Measurements from ENCODE around the gene OR2A5. TPM values are rescaled to one million over a fixed set of nuclear protein-coding genes. Genes with fewer than 3 reads are reported as not detected.

The OR2A5 gene
- total RNA-seq: not detected in 2 replicates

GRCh38 chr7:144048648-144049047 lies at the start of gene OR2A5:
Gene OR2A5 (plus strand): TSS chr7:144048948. CDS start chr7:144050402, 1,454 bp downstream.

DNA sequence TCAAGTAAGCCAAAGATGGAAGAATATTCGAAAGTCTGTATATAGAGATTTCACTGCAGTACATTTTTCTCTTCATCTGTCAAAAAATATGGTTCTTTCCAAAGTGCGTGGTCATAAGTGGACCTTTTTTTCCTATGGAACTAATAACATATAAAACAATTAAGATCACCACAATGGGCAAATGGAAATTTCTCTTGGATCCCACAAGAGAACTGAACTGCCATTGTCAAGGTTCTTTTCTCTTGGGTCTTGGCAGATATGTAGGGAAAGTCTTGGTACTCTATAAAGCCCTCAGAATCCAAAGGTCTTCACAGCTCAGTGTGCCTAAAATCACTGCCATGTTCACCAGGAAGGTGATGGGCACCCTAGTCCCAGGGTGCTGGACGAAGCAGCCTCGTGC lies 48.7 kb upstream of the OR2A5 start, which contains the start of gene OR6B1:
Gene OR6B1 (plus strand): TSS at position 301 of the 400 bp plus-strand sequence. CDS start 3,677 bp downstream, outside the sequence.

DNA sequence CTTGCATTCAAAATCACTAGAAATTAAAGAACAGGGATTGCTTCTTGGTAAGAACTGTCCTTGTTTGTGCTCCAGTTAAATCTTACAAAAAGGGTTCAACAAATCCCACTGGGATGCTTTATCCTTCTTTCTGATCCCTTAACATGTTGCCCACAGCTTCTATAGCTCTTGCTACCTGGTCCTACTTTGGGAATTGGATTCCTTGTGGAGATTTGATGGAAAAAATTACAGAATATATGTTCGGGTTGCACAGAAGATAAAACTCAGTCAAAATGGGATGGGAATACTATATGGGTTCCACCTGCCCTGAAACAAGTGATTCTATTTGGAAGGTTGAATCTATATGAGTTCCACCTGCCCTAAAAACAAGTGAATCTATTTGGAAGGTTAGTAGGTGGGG lies 20.8 kb downstream of the OR2A5 start, which contains the start of gene OR2A25:
Gene OR2A25 (plus strand): TSS at position 301 of the 400 bp plus-strand sequence. CDS start 4,409 bp downstream, outside the sequence.

DNA sequence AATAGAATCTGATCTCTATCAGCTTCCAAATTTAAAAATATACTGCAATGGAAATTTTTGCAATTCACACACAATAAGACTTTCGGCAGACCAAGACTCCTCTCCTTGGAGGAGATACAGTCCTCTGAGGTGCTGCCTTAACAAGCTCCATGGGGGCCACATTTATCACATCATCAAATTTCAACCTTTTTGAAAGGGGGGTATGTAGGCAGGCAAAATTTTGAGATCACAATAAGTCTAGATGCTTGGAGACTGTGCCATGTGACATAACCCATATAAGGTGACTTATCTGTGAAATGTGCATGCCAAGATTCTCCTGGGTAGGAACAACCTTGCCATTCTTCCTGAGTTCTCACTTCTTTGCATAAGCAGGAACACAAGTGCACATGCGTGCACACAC lies 37.2 kb downstream of the OR2A5 start, which contains the start of gene OR2A12:
Gene OR2A12 (plus strand): TSS at position 301 of the 400 bp plus-strand sequence. CDS start 8,830 bp downstream, outside the sequence.

Small RNAs within 50 kb of the gene (small RNA-seq; reads per million reads assigned to genes)
- not detected for gene OR2A41P

Other genes with a start within 250 kb of the OR2A5 start
- gene TCAF1, start 146.8 kb upstream of the OR2A5 start, total RNA-seq: 58.1 and 82.0 TPM in 2 replicates
- not detected in 2 replicates for gene OR2F2, start 113.7 kb upstream of the OR2A5 start, total RNA-seq
- 0.11 TPM in 1 of 2 replicates, not detected in the other for gene OR2F1, start 94.1 kb upstream of the OR2A5 start, total RNA-seq
- not detected in 2 replicates for gene OR6B1, start 48.6 kb upstream of the OR2A5 start, total RNA-seq
- not detected in 2 replicates for gene OR2A25, start 20.9 kb downstream of the OR2A5 start, total RNA-seq
- not detected in 2 replicates for gene OR2A12, start 37.3 kb downstream of the OR2A5 start, total RNA-seq
- gene OR2A2, start 60.6 kb downstream of the OR2A5 start, total RNA-seq: not detected in 2 replicates
- gene OR2A14, start 74.2 kb downstream of the OR2A5 start, total RNA-seq: not detected in 2 replicates
- 4.7 and 10.6 TPM in 2 replicates for gene CTAGE4, start 134.5 kb downstream of the OR2A5 start, total RNA-seq
- gene ARHGEF35, start 146.9 kb downstream of the OR2A5 start, total RNA-seq: 0.11 and 6.3 TPM in 2 replicates
- gene OR2A42, start 190.7 kb downstream of the OR2A5 start, total RNA-seq: not detected in 2 replicates
- 5.6 and 7.1 TPM in 2 replicates for gene OR2A7, start 215.8 kb downstream of the OR2A5 start, total RNA-seq
- 7.9 TPM in 1 of 2 replicates, not detected in the other for gene CTAGE8, start 220.3 kb downstream of the OR2A5 start, total RNA-seq